GM18517 (cell line): Measurements from ENCODE around the gene PLEKHA7.

Experiments
- ATAC-seq: cut with Tn5 transposase; IDR thresholded peaks from one replicate; pipeline ENCODE4 v1.9.1; 2021; ENCODE audit warnings: mild to moderate bottlenecking, moderate library complexity; ENCODE audit not compliant: unreplicated experiment

The PLEKHA7 gene

DNA sequence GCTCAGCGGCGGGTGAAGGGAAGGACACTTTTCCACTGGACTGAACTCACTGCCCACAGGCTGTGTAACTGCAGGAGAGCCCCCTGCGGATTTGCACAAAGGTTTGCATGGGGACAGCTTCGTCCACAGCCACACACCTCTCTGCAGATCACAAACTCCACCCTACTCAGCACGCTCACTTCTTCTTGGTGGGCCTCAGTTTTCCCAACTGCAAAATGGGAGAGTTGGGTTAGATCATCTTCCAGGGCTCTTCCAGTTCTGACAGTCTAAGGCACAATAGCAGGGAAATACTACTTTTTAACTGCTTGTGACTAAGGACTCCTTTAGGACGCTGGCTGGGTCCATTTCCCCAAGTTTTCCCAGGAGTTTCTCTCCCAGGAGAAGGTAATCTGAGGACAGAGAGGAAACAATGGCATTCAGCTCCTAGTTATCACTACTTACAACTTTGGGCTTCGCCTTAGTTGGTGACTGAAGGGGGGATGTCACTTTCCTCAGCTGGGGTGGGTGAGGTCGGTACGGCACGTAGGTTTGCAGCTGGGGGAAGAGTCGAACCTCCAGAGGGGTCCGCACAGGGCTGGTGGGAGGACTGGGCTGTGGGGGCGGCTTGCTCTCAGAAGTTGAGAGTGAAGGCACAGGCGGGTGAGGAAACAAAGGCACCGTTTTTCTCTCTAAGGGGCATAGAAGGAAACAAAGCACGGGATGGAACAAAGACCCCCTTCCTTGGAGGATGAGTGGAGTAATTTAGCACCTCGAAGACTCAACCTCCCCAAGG lies 220.0 kb downstream of the PLEKHA7 start:
- no peak for ATAC-seq

DNA sequence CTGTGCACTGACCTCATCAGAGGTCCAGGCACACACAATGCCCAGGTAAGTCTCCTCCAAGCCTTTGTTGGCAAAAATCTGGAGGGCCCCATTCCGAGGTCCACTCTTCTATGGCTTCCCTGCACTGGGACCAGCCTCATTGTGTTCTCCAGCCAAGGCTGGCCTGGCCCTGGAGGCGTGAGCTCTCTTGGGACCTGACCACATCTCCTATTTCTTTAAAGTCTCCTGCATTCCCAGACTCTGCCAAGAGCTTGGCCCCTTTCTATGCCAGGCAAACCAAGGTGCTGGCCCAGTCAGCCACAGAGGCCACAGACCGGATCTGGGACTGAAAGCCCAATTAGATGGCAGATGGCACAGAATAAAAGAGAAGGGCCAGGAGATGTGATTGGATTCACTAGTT lies 220.7 kb downstream of the PLEKHA7 start:
- no peak for ATAC-seq

DNA sequence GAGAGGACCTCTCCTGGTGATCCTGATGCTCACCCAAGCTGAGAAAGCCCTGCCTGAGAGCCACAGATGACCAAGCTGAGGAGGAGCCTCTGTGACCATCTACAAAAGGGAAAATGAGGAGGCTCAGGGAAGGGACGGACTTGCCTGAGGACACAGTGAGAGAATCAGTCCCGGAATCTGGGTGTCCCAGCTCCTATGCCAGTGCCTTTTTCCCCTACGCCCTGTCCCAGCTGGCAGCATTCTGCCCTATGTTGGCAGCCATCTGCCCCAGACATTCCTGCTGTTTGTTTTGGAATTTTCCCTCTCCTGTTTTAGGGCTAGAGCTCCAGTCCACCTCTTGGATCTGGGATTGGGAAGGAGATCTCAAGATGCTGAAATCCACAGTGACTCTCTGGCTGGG lies 221.2 kb downstream of the PLEKHA7 start:
- ATAC-seq: no peak

DNA sequence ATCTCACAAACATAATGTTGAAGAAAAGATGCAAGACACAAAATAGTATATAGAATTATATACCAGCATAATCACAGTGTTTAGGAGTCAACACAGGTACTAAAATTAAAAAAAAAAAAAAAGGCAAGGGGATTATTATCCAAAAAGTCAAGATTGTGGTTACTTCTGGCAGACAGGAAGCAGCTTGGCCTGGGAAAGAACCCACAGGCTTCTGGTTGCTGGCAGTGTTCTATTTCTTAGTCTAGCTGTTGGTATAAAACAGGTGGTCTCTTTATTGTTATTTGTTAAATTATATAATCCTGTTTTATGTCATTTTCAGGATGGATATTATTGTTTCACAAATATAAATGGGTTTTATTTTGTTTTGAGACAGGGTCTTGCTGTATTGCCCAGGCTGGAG lies 221.8 kb downstream of the PLEKHA7 start:
- ATAC-seq: no peak

DNA sequence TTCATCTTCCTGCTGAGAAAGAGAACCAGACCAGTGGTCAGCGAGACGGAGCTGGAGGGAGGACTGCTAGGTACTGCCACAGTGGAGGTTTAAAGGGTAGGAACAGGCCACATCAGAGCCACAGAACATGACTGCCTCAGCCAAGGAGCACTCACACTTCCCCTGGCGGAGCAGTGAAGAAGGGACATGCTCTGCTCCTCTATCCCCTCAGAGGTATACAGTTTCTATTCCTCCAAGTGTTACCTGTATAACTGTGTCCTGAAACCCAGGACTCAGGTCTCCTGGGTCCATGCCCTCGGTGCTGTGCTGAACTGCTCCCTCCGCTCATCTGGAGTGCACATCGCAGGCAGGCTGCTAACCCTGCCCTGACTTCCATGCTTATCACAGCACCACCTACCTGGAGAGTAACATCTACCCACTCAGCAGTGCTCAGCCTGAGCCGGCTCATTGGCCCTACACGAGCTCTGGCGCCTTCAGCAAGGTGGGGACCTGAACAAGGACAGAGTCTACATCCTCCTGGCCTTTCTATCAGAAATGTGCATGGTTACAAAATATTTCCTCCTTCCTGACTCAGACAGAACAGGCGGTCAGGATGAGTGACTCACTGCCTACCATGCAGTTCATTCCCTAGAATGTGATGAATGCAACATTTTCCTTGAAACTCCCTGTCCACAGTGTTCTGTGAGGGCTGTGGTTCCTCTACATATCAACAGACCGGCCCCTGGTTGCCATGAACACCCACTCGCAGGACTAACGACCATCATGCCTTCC lies 222.8 kb downstream of the PLEKHA7 start:
- ATAC-seq: no peak

DNA sequence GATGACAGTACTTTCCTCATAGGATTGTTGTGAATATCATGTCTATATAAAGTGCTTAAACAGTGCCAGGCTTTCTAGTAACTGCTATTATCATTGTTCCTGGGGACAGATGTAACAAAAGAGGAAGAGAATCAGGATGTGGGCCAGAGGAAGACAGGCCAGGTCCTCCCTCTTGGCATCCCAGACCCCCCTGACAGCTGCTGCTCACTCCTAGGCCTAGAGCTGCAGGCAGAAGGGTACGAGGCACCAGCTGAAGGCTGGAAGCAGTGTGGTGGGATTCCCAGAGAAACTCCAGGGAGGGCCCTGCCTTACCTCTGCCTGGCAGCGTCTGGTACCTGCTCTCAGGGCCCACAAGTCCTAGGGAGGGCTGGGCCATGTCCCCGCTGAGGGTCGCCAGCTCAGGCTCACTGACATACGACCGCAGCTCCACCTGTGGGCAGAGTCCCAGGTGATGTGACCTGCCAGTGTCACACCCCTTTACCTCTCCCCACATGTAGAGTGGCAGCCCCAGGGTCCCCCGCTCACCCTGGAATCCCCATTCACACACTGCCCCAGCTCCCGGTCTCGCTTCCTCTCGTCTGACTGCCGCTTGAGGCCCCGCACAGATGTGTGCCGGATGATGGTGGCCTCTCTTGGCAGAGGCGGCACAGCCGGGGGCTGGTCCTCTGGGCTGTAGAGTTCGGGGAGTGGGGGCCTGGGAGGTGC lies 223.6 kb downstream of the PLEKHA7 start:
- ATAC-seq: no peak

DNA sequence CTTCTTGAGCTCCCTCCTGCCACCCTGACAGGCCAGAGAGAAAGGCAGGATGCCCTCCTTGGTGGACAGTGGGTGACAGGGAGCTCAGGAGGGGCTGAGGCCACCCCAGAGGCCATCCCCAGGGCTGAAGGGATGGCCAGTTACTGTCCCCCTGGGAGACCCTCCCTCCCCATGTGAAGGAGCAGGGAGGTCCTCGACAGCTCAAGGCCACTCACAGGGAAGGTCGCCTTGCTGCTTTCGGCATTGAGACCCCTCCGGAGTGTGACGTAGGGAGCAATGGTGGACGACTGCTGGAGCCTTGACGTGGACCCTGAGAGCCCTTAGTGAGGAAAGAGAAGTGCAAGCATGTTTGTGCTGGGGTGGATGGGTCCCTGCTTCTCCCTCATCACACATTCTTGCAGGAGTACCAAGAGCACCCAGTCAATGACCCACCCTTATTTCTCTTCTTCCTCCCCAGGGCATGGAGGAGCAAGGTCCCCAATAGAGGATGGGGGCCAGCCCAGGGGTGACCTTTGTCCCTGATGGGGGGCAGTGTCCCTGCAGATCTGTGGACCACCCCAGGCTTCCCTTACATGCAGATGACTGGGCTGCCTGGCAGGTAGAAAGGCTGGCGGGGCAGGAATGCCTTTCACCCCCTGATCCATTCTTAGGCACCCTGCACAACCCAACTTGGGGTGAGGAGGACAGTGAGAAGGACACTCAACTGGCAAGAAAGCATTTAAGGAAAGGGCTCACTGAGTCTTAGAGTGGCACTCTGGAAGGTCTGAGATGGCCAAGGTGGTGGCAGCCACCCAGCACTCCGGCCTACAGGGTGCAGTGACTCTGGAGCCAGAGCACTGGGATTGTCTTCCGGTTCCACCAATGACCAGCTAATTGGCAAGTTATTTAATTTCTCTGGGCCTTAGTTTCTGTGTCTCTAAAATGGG lies 224.4 kb downstream of the PLEKHA7 start:
- no peak for ATAC-seq

DNA sequence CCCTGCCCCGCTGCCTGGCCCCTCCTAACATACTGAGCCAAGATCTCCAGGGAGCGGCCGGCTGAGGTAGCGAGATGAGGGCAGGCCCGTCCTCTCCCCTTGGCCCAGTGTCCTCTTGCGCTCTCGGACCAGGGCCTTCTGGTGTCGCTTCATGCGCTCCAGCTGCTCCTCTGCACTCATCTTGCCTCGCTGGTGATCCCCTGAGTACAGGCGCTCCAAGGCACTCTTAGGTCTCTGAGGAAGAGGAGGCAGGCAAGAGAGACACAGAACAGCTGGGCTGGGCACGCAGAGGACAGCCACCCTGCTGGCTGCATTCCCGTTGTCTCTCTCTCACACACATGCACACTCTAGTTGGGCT lies 225.2 kb downstream of the PLEKHA7 start:
- ATAC-seq: no peak

DNA sequence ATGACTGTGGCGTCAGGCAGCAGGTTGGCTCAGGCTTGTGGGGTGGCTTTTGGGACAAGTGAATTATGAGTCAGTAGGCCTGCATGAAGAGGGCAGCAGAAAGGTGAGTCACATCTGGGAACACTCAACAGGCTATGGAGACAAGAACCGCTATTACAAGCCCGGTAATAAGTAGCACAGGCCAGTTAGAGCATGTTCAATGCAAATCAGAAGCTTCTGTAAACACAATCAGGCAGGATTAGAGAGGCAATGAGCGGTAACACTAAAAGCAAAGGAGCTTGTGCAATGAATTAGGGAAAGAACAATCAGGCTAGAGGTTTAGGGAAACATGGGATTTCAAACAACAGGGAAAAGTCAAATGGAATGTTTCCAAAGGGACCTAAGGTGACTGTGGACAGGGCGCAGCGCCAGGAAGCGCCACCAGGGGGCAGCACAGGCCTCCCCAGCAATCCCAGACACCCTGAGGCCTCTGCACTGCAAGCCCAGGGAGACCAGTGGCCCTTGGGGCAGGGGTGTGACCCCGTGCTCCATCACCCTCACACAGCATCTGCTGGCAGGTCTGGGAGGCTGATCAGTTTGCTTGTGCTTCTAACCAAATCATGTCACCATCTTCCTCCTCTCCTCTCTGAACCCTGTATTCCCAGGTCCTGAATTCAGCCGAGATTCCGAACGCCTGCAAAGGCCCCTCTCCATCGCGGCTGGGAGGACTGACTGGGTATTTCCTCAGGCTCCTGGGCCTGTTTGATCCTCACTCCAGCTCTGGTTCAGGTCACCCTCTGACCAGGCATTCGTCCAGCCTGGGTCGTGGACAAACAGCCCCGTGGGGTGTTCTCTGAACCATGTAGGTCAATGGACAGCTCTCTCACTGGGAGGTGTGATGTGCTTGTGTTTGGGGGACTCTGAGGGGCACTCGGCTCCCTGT lies 225.8 kb downstream of the PLEKHA7 start:
- peak; percentile 56 for ATAC-seq

DNA sequence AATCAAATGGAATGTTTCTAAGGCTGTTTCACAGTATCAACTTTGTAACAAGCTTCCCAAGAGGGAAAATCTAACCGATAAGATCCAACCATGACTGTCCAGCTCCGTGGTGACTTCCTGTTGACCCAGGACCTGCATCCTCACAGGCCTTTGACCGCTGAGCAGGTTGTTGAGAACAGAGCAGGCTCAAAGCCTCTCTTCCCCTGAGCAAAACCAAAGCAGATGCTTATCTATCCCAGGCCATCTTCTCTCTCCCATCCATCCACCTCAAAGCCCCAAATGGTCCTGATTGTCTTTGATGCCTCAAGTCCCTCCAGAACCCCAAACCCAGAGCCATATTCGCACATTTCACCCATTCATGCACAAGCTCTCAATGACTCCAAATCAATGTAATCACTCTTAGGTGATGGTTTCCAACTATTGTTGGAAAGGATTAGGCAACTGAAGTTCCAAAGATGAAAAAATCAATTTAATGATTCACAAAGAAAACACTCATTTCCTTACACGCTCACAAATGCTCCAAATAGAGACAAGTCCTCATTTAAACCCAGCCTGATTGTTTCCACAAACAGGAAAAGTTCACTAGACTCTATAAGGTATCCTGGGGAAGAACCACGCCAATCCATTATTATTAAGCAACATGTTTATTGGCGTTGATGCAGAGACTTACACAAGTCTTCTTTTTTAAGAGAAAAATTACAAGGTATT lies 227.0 kb downstream of the PLEKHA7 start:
- ATAC-seq: no peak

DNA sequence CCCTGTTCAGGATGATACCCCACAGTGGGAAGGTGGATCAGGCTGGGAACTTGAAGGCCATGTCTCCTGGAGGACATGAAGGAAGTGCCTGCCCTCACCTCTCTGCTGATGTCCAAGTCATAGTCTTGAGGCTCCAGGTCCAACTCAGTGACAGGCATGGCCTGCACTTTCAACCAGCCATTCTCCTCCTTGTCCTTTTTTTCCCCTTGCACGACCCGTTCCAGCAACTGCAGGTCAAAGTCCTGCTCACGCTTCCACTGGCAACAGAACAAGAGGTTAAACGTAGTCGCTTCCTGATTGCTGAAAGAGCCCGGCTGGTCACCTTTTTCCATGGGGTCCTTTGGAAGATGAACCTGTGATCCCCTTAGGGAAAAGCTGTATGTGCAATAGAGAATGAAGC lies 228.1 kb downstream of the PLEKHA7 start:
- ATAC-seq: no peak

DNA sequence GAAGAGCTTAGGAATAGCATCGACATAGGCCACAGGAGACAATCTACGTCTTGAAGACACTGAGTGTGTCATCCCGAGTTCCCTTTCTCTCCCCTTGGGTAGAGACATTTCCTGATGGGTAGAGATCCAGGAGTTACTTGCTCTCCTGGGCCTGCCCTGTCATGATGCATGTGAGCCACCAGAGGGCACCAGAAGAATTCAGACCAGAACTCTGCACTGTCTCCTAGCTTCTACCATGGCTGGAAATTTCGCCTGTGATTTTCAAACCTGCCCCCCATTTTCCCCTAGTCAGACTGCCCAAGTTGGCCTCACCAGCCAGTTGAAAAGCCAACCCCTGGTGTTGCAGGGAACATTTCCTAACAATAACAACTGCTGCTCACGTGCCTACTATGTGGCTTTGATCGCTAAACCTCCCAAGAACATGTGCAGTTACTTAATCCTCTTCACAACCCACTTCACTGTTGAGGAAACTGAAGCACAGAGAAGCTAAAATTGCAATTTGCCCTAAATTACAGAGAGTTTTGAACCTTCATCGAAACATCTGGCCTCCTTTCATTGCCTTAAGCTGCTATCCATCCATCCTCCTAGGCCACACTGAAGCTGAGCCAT lies 228.6 kb downstream of the PLEKHA7 start:
- ATAC-seq: peak; percentile 86

DNA sequence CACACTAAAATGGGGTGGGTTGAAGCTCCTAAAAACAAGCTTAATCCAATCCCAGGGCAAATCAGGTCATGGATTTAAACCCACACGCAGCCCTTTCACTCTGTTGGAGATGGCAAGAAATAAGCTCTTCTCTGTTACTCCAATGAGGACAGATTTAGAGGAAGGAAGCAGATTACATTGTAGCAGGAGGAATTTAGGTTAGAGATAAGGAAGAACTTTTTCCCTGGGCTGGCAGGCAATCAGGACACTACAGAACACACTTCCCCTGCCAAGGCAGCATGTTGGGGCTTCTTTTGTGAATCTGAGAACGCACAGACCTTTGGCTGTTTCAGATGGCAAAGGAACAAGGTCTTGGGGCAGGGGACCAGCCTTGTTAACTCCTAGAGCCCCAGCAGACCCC lies 229.5 kb downstream of the PLEKHA7 start:
- no peak for ATAC-seq

DNA sequence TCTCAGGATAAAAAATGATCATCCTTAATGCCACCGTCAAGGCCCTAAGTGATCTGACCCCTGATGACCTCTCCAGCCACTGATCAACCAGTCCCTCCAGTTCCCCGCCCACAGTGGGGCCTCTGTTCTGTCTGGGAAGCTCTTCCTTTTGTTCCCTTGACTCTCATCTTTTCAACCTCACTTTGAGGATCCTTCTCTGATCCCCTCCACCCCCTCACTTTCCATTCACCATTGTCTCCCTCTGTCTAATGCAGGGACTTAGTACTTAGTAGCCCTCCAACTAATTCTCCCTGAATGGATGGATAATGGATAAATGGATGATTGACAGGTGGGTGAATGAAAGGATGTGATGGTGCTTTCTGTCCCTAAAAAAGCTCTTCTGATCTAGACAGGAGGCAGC lies 230.1 kb downstream of the PLEKHA7 start:
- ATAC-seq: no peak

DNA sequence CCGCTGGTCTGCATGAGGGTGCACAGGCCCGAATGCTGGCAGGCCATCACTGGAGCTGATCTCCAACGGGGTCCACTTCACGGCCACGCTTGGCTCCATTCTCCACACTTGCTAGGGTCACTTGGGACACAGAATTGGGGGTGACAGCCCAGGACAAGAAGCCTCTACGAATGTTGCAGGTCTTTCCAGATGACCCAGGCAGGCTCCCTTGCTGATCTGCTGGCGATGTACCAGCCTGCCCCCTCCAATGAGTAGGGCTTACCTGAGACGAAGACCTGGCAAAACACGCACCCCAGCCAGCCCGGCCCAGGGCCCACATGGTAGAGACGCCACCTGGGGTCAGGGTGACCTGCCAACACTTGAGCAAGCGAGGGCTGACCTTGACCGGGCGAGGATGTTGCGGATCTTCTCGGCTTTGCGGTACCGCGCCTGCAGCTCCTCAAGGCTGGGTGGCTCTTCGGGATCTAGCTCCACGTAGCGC lies 230.9 kb downstream of the PLEKHA7 start:
- ATAC-seq: no peak

DNA sequence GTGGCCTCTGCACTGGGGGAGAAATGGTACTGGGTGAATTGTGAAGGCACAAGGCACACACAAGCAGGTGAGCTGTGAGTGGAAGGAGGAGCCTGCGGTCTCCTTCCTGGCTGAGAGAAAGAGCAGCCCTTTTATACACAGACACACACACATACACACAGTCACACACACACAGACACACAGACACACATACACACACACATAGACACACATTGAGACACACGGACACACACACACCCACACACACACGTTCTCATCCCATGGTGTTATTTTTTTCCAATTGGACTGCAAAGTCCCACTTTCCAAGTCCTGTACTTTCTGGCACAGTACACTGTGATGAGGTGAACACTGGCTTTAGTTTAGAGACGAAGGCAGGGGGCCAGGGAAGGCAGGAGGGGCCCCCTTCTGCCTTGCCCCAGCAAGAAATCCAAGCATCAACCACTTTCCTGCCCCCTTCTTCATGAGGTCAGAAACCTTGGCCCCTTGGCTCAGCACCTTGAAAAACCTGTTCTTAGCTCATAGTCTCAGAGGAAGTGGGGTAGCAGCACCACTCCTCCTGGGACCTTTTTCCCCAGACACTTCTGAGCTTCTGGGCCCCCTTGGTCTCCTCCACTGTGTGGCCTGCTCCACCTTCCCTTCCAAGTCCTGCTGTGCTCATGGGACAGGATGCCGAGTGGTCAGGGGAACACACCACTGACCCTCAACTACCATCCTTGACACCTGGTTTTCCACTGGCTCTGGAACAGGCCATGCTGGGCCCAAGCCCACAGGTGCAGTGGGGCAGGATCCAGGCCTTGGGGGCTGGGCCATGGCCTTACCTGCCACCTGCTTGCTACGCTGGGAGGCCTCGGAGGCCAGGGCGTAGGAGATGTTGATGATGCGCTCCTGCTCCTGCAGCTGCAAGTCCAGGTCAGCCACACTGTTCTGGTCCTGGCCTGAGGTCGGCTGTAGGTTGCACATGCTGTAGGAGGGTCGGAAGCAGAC lies 232.0 kb downstream of the PLEKHA7 start:
- no peak for ATAC-seq
